ENCODE data around the gene DISP2. TPM values are rescaled to one million over a fixed set of nuclear protein-coding genes. Genes with fewer than 3 reads are reported as not detected.
A peak's percentile ranks its signal among the peaks of the same experiment; 100 is the strongest.

The DISP2 gene
- total and polyA plus RNA-seq, 2 donors from 2014 or later = 0.04 to 0.69 TPM

DNA sequence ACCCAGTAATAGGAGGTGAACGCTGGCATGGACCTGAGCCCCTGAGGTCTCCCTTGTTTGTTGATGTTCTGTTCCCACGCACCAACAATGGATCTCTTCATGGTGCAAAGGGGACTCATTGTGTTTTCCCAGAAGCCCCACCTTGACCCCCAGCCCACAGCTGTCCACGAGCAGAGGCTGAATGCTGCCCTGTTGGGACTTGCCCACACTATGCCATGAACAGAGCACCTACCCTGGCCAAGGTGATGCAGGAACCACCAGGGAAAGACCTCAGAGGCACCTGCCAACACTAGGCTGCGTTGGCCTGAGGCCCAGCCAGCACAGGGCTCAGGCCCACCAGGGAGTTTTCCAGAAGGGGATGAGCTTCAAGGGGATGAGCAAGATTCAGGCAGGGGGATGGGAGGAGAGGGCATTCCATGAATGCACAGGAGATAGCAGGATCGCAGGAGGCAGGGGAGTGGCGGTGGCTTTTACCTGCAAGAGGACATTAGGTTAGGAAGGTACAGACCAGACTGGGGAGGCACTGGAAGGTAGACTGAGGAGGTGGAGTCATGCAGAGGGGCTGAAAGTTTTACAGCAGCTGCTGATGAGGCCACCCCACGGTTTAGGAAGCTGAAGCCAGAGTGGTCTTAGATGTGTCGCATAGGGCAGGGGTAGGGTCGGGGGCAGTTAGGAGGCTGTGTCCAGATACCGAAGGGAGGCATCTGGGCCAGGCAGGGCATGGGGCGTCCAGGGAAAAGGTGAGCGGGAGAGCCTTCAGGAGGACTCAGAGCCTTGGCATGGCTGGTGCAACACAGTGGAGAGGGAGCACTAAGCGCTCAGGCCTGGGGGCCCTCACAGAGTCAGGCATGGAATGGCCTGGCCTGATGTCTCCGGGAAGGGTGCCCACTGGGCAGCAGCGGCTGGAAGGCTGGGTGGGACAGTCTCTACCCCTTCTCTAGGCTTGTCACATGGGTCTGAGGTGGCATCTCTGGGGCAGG, 11.2 kb upstream of the DISP2 start:
- H3K27ac ChIP-seq (ENCODE audit: low read depth in 2 of 2, low read length in 2 of 2) = no peak overlapping the region
- H3K9ac ChIP-seq (ENCODE audit: low read length in 3 of 3) = no peak overlapping the region
- no peaks in the 10 kb centered on the region for H3K36me3 ChIP-seq (ENCODE audit: control insufficient read depth in 2 of 3, insufficient read depth in 3 of 3, low read length in 3 of 3)
- DNase-seq (peak in 1 of 5 donors; percentile 65), FAIRE-seq (no peak)
- H3K4me1 ChIP-seq (ENCODE audit: control insufficient read depth in 2 of 3, insufficient read depth in 2 of 3, low read depth in 1 of 3, low read length in 3 of 3) = peaks cover 0 to 3% (median 0%) of the 10 kb centered on the region in 3 donors
- H3K9me3 ChIP-seq (ENCODE audit: control insufficient read depth in 2 of 3, insufficient read depth in 1 of 3, low read length in 3 of 3) = no peaks in the 10 kb centered on the region
- H3K27me3 ChIP-seq (ENCODE audit: control insufficient read depth, insufficient read depth, low read length) = no peaks in the 10 kb centered on the region
- TF ChIP-seq, protein P1, sequence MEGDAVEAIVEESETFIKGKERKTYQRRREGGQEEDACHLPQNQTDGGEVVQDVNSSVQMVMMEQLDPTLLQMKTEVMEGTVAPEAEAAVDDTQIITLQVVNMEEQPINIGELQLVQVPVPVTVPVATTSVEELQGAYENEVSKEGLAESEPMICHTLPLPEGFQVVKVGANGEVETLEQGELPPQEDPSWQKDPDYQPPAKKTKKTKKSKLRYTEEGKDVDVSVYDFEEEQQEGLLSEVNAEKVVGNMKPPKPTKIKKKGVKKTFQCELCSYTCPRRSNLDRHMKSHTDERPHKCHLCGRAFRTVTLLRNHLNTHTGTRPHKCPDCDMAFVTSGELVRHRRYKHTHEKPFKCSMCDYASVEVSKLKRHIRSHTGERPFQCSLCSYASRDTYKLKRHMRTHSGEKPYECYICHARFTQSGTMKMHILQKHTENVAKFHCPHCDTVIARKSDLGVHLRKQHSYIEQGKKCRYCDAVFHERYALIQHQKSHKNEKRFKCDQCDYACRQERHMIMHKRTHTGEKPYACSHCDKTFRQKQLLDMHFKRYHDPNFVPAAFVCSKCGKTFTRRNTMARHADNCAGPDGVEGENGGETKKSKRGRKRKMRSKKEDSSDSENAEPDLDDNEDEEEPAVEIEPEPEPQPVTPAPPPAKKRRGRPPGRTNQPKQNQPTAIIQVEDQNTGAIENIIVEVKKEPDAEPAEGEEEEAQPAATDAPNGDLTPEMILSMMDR (IDR thresholded peaks at IDR 0.05; ENCODE audit: borderline replicate concordance, extremely low read depth, insufficient read depth) = no peak
- intact Hi-C loops (cut with DNase I) = no loop called here
- no peak overlapping the region for H3K4me3 ChIP-seq (ENCODE audit: low read length in 3 of 3)

DNA sequence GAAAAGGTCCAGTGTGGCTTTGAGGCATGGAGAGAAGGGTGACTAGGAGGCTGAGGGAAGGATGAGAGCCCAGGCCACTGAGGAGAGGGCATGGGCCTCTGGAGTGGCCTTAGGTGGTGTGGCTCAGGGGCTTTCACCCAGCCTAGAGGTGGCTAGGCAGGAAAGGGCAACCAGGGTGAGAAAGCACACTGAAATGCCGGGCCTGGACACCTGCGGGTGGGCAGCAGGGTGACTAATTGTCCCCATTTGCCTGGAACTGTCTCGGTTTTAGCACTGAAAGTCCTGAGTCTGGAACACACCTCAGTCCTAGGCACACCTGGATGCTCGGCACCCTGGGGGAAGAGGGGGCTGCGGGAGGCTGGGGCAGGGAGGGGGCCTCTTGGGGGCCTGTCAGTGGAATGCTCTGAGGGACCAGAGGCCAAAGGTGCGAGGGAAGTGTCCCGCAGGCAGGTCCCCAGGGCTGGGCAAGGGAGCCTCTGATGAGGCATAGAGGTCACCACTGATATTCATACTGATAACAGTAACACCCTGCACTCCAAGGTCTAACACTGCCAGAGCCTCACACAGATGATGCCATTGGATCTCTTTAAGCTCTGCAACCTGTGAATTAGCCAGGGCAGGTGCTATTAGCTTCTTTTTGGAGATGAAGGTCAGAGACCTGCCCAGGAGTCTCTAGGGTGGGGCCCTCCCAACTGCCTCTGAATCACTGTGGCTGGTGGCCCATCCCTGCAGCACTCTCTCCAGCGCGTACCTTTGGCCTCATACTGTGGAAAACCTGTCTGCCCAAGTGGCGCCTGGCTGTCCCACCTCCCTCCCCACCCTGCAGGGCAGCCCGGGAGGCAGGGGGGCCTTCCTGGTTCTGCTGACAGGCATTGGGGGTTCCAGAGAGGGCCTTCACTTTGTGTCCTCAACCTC, 10.2 kb upstream of the DISP2 start:
- H3K4me1 ChIP-seq (ENCODE audit: control insufficient read depth in 2 of 3, insufficient read depth in 2 of 3, low read depth in 1 of 3, low read length in 3 of 3) = peaks cover 0 to 3% (median 0%) of the 10 kb centered on the region in 3 donors

DNA sequence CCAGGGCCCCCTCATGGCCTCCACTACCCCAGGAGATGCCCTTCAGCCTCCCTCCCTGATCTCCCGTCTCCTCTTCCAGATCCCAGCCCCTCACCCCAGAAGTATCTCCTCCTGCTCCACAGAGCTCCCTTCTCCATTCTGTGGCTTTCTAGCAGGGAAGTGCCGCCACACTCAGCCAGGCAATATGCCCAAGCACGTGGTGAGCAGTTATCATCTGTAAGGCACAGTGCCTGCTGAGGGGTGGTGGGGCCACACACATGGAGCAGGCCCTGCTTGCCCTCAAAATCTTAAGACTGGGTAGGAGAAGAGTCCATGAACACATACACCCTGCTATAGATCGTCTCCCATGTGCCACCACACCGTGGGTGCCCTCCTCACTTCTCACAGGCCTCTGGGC, 9.5 kb upstream of the DISP2 start:
- Histone ChIP-seq H3K27ac (ENCODE audit: low read depth in 2 of 2, low read length in 2 of 2) (no peak overlapping the region), H3K9me3 (ENCODE audit: control insufficient read depth in 2 of 3, insufficient read depth in 1 of 3, low read length in 3 of 3) (no peaks in the 10 kb centered on the region), H3K4me1 (ENCODE audit: control insufficient read depth in 2 of 3, insufficient read depth in 2 of 3, low read depth in 1 of 3, low read length in 3 of 3) (peaks cover 0 to 3% (median 0%) of the 10 kb centered on the region in 3 donors), H3K4me3 (ENCODE audit: low read length in 3 of 3) (no peak overlapping the region), H3K27me3 (ENCODE audit: control insufficient read depth, insufficient read depth, low read length) (no peaks in the 10 kb centered on the region), H3K36me3 (ENCODE audit: control insufficient read depth in 2 of 3, insufficient read depth in 3 of 3, low read length in 3 of 3) (no peaks in the 10 kb centered on the region), H3K9ac (ENCODE audit: low read length in 3 of 3) (no peak overlapping the region)
- TF ChIP-seq, protein P1 (IDR thresholded peaks at IDR 0.05; ENCODE audit: borderline replicate concordance, extremely low read depth, insufficient read depth) = no peak
- DNase-seq = peak in 1 of 5 donors; percentile 48
- intact Hi-C loops (cut with DNase I) = no loop called here
- no peak for FAIRE-seq

More for the DNA sequence above, 10.2 kb upstream of the DISP2 start:
- TF ChIP-seq, protein P1 (IDR thresholded peaks at IDR 0.05; ENCODE audit: borderline replicate concordance, extremely low read depth, insufficient read depth) = no peak
- H3K9ac ChIP-seq (ENCODE audit: low read length in 3 of 3) = no peak overlapping the region
- FAIRE-seq = no peak
- no peaks in the 10 kb centered on the region for H3K9me3 ChIP-seq (ENCODE audit: control insufficient read depth in 2 of 3, insufficient read depth in 1 of 3, low read length in 3 of 3)
- peak in 1 of 5 donors; percentile 62 for DNase-seq
- intact Hi-C loops (cut with DNase I) = no loop called here
- H3K4me3 ChIP-seq (ENCODE audit: low read length in 3 of 3) = no peak overlapping the region
- no peaks in the 10 kb centered on the region for H3K36me3 ChIP-seq (ENCODE audit: control insufficient read depth in 2 of 3, insufficient read depth in 3 of 3, low read length in 3 of 3)
- H3K27ac ChIP-seq (ENCODE audit: low read depth in 2 of 2, low read length in 2 of 2) = no peak overlapping the region
- H3K27me3 ChIP-seq (ENCODE audit: control insufficient read depth, insufficient read depth, low read length) = no peaks in the 10 kb centered on the region
